Measurements from ENCODE around the gene MBOAT1. TPM values are rescaled to one million over a fixed set of nuclear protein-coding genes. Genes with fewer than 3 reads are reported as not detected.

The MBOAT1 gene
- total and polyA plus RNA-seq, 8 donors: 2.4 to 47.2 (median 12.2) TPM

DNA sequence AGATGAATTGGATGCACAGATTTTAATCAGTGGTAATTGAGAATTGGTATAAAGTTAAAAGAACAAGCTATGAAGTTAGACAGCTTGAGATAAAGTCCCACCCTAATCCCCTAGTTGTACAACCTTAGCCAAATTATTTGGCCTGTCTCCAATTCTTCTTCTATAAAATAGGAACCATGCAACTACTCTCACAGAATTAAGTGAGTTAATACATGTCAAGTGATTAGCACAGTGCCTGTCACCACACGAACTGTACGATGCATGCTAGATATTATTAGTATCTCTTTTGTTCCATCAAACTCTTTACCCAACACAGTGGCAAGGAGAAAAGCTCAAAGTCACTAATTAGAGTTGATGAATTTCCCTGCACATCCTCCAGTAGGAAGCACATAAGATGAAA is 44.7 kb downstream of the MBOAT1 start:
- peaks cover 0 to 17% (median 7%) of the 10 kb centered on the region in 4 donors for H3K4me1 ChIP-seq
- H3K27me3 ChIP-seq: no peaks in the 10 kb centered on the region
- H3K36me3 ChIP-seq: peaks cover 0 to 22% (median 5%) of the 10 kb centered on the region in 4 donors
- no peak for DNase-seq
- H3K9me3 ChIP-seq: no peaks in the 10 kb centered on the region
- no peak overlapping the region for H3K4me3 ChIP-seq
- 79 to 90% (median 88%) methylated on average over 2 of the region's 2 CpGs for WGBS, 5 donors
- no peak overlapping the region for H3K27ac ChIP-seq
- intact Hi-C loops (cut with DNase I; ENCODE audit: low total_unique reads): no loop called here
- TF ChIP-seq EP300 (IDR thresholded peaks at IDR 0.05): no peak
- no peak for TF ChIP-seq POLR2AphosphoS5 (IDR thresholded peaks at IDR 0.05)
- TF ChIP-seq POLR2A (IDR thresholded peaks at IDR 0.05): no peak
- no peak for TF ChIP-seq CTCF (IDR thresholded peaks at IDR 0.05)

GRCh38 chr6:20166210-20166609 is 46.1 kb downstream of the MBOAT1 start:
- TF ChIP-seq EP300 (IDR thresholded peaks at IDR 0.05) (no peak), POLR2A (IDR thresholded peaks at IDR 0.05) (no peak), POLR2AphosphoS5 (IDR thresholded peaks at IDR 0.05) (no peak), CTCF (IDR thresholded peaks at IDR 0.05) (no peak)
- WGBS, 5 donors: 84 to 98% (median 98%) methylated on average over 2 of the region's 2 CpGs
- intact Hi-C loops (cut with DNase I; ENCODE audit: low total_unique reads): no loop called here
- Histone ChIP-seq H3K27ac (no peak overlapping the region), H3K4me3 (no peak overlapping the region), H3K27me3 (no peaks in the 10 kb centered on the region), H3K4me1 (peaks cover 0 to 17% (median 7%) of the 10 kb centered on the region in 4 donors), H3K9me3 (no peaks in the 10 kb centered on the region), H3K36me3 (peaks cover 0 to 22% (median 5%) of the 10 kb centered on the region in 4 donors)
- DNase-seq: no peak

DNA sequence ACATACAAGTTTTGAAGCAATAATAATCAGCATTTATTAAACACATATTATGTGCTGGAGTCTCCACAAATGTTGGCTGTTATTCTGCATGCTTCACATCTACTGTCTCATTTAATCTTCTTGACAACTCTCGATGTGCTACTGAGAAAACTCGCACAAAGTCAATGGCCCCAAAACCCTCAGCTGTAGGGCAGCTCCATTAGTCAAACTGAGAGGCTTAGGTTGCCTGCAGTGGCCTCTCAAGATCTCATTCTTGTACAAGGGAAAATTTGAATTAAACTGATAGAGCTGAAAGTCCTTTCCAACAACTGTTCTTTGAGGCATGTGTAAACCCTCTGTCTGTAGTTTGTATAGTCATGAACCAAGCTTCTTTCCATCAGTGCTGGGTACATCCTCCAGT is 49.8 kb downstream of the MBOAT1 start:
- no peaks in the 10 kb centered on the region for H3K9me3 ChIP-seq
- DNase-seq: no peak
- intact Hi-C loops (cut with DNase I; ENCODE audit: low total_unique reads): no loop called here
- no peak overlapping the region for H3K27ac ChIP-seq
- TF ChIP-seq POLR2A (IDR thresholded peaks at IDR 0.05) (no peak), EP300 (IDR thresholded peaks at IDR 0.05) (no peak), CTCF (IDR thresholded peaks at IDR 0.05) (no peak), POLR2AphosphoS5 (IDR thresholded peaks at IDR 0.05) (no peak)
- peaks cover 0 to 17% (median 13%) of the 10 kb centered on the region in 4 donors for H3K4me1 ChIP-seq
- no peaks in the 10 kb centered on the region for H3K27me3 ChIP-seq
- H3K36me3 ChIP-seq: peaks cover 0 to 22% (median 5%) of the 10 kb centered on the region in 4 donors
- 61 to 91% (median 70%) methylated on average over 2 of the region's 2 CpGs for WGBS, 5 donors
- no peak overlapping the region for H3K4me3 ChIP-seq

- no peak for TF ChIP-seq CTCF (IDR thresholded peaks at IDR 0.05)
- no peak for TF ChIP-seq POLR2AphosphoS5 (IDR thresholded peaks at IDR 0.05)
- no peak for TF ChIP-seq EP300 (IDR thresholded peaks at IDR 0.05)
- TF ChIP-seq POLR2A (IDR thresholded peaks at IDR 0.05): no peak
- Histone ChIP-seq H3K27me3 (no peaks in the 10 kb centered on the region), H3K27ac (peak overlapping the region in 3 of 5 donors; percentile 14 to 60 (median 31)), H3K9me3 (no peaks in the 10 kb centered on the region), H3K36me3 (peaks cover 0 to 13% (median 0%) of the 10 kb centered on the region in 4 donors), H3K4me3 (no peak overlapping the region), H3K4me1 (peaks cover 0 to 17% (median 13%) of the 10 kb centered on the region in 4 donors)
- no peak for DNase-seq
- 64 to 74% (median 69%) methylated on average over 8 to 9 of the region's 9 CpGs for WGBS, 5 donors
- intact Hi-C loops (cut with DNase I; ENCODE audit: low total_unique reads): no loop called here
Measured at GRCh38 chr6:20160541-20161283, 51.6 kb downstream of the MBOAT1 start.

Data from stomach (tissue), 9 donors.